HG02970 (cell line): Measurements from ENCODE around the gene MRM2.
A peak's percentile ranks its signal among the peaks of the same experiment; 100 is the strongest.

Experiments used
- ATAC-seq: cut with Tn5 transposase; IDR thresholded peaks from one replicate; pipeline ENCODE4 v1.9.1; 2021; ENCODE audit warnings: mild to moderate bottlenecking, moderate library complexity, moderate number of reproducible peaks; ENCODE audit not compliant: unreplicated experiment, low FRiP score

MRM2 gene

DNA sequence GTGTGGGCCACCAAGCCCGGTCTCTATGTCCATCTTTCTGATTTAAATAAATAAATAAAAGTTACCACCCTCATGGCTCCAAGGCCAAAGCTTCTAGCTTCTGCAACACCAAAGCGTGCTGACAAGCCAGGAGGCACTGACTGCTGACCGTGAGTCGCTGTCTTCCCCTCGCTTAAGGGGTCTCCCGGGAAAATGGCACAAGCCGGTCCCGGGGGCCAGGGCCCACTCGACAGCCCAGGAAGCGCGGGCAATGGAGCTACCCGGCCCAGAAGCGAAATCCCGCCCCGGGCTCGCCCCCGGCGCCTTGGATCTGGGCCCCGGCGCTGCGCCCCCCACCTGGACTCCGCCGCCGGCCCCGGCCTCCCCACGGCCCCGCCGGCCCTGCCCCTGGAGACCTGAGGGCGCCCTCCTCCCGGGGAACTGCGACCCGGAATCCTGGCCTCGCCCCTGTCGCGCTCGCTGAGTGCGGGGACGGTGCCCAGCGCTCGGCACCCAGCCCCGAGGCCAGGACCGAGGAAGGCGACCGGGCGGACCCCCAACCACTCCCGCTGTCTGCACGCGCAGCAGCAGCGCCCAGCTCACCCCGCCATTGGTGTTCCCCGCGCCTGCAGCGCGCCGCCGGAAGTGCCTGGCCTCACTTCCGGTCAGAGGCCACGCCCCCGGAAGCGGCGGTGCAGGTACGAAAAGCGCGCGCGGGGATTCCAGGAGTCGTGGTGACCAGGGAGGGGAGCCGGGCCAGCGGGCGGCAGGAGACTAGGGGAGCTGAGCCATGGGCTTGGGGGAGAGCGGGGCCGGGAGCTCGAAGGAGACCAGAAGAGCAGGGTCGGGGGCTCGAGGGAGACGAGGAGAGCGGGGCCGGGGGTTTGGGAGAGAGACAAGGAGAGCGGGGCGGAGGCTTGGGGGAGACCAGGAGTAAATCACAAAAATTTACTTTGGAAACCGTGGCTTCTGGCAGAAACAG lies at the start of gene MRM2, which contains the start of gene NUDT1:
Gene MRM2 (minus strand): TSS at position 626 of the 961 bp plus-strand sequence. CDS start 36 bp downstream, at position 590.
Gene NUDT1 (plus strand): TSS at position 647 of the 961 bp plus-strand sequence. CDS start 2,349 bp downstream, outside the sequence.
- peak; percentile 72 for ATAC-seq

DNA sequence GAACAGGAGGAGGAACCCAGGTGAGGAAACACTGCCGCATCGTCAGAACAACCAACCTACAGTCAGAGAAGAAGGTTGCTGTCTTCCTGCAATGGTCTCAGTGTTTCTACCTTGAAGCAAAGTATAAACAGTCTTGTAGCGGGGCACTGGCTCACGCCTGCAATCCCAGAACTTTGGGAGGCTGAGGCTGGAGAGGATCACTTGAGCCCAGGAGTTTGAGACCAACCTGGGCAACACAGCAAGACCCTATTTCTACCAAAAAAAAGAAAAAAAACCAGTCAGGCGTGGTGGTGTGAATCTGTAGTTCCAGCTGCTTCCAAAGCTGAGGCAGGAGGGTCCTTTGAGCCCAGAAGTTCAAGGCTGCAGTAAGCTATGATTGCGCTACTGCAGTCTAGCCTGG lies 48.9 kb upstream of the MRM2 start:
- ATAC-seq = no peak

DNA sequence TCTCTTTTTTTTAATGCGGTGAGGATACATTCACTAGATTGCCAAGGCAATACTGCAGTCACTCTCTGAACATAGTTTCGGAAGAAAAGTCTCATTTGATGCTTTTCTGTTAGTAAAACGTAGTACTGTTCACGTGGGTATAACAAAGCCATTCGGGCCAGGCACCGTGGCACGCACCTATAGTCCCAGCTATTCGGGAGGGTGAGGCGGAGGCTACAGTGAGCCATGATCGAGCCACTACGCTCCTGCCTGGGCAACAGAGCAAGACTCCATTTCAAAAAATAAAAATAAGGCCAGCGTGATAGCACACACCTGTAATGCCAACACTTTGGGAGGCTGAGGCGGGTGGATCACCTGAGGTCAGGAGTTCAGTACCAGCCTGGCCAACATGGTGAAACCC lies 47.6 kb upstream of the MRM2 start:
- no peak for ATAC-seq

DNA sequence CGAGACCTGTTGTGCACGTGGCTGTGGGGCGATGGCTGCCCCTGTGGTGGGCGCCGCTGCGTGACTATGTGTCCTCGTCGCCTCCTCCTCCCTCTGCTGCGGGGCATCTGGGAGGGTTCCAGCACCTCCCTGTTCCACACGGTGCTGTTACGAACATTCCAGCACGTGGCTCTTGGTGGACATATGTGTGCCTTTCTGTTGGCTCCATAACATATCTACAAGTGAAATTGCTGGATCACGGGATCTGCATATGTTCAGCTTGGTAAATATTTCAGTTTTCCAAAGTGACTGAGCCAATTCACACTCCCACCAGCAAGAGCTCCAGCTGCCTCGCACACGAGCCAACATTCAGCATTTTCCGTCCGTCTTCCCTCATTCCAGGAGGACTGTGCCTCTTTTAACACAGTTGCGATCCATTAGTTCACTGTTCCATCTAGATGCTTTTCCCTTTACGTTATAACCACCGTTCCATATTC lies 47.1 kb upstream of the MRM2 start:
- no peak for ATAC-seq

DNA sequence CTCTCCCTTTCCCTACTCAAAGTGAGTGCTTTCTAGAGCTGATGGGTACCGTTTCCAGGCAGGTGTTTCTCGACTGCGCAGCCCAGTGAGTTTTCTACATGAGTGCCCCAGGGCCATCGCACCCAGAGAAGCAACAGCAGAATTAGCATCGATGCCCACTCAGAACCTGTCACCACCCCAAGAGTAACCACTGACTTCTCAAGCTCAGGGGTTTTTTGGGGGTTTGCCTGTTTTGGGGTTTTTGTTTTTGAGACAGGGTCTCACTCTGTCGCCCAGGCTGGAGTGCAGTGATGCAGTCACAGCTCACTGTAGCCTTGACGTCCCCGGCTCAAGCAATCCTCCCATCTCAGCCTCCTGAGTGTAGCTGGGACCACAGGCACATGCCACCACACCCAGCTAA lies 46.5 kb upstream of the MRM2 start:
- no peak for ATAC-seq

DNA sequence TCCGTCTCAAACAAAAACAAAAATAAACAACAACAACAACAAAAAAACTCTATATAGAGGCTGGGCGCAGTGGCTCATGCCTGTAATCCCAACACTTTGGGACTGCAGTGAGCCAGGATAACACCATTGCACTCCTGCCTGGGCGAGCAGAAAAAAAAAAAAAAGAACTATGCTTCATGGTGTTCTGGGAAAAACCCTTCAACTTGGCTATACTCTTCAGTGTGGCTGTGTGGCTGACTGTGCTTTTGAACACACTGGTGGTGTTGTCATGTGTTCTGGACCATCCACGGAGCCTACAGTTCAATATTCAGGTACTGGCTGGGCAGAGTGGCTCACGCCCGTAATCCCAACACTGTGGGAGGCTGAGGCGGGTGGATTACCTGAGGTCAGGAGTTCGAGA lies 45.7 kb upstream of the MRM2 start:
- ATAC-seq = no peak

DNA sequence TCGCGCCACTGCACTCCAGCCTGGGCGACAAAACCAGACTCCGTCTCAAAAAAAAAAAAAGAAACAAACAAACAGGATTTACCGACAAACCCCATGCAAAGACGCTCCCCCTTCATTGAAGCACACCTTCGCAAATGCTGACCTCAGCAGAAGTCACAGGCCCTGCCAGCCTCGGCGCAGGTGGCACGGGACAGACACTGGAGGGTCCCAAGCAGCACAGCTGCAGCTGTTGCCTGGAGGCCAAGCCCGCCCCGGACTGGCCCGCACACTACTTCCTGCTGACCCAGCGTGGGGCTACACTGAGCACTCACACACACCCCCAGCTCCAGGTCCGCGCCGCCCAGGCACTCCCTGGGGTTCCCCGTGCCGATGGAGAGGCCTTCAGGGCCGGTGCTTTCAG lies 41.1 kb upstream of the MRM2 start:
- ATAC-seq = no peak

DNA sequence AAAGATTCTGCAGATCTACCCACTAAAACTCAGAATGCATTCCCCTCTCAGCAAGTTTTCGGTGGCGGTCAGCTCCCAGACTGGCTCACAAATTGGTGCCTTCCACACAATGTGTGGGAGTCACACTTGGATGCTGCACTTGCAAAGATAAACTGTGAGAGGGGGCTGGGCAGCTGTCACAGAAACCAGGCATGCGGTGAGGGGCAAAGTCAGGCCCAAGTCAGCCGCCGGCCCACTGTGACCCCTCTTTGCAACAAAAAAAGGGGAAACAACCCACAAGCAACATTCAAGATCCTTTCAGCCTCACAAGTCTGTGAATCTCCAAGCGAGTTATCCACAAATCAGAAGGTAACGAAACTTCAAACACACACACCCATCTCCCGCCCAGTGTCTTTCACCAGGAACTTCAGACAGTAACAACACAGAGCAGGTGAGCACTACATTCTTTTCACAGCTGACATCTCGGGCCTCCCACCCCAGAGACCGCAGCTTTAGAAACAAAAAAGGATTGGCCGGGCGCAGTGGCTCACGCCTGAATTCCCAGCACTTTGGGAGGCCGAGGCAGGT lies 40.3 kb upstream of the MRM2 start:
- ATAC-seq = no peak

DNA sequence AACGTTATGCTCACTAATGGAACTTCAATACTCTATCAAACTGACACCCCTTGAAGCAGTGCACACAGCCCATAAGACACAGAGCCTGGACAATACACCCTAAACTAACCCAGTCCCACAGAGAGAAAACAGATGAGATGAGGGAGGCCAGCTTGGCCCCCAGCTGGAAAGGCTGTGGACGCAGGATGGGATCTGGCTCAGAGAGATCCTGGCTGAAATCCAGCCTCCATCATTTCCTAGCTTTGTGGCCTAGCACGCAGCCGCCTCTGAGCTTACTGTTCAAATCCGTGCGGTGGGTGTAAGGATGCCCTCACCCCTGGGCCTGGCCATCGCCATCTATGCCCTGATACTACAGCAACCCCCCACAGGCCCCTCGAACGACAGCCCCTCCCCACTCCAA lies 39.5 kb upstream of the MRM2 start:
- no peak for ATAC-seq

DNA sequence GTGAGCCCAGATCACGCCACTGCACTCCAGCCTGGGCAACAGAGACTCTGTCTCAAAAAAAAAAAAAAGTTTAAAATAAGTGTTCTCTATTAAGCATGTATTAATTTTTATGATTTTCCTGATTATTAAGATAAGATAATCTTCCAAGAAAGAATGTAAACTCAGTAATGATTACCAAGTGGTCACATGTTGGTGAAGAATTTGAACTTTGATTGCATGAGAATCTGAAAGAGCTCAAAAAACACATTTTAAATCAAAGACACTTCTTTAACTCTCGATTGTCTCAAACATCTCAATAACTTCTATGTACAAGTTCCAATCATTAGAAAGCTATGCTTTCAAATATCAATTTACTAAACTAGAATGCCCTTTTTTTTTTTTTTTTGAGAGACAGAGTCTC lies 38.4 kb upstream of the MRM2 start:
- no peak for ATAC-seq

DNA sequence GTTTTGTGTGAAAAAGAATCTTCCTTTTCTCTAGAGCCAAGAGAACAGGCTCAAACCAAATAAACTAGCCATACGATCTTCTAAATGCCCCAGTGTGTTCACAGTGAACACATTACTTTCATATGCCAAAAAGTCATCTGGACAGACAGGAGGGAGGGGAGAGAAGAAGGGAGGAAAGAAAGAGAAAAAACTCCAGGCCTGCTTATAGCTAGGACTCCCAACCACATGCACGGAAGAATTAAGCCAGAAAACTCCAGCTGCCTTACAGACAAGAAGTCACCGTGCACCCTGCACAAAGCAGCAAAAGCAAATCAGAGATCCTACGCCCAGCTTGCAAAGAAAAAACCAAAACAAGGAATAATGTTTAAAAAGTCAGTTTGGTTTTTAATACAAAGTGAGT lies 37.9 kb upstream of the MRM2 start:
- no peak for ATAC-seq

DNA sequence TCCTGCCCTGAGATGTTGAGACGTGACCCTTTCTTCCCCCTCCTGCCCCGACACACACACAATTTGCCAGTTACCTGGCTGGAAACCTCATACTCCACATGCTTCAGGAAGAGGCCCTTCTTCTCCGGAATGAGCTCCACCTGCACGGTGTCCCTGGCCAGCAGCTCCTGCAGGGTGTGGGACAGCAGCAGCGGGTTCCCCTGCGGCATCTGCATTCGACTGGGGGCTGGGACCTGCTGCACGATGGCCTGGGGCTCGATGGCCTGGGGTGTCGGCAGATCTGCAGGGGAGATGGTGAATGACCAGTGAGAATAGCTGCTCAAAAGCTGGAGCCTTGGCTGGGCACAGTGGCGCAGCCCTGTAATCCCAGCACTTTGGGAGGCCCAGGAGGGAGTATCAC lies 36.0 kb upstream of the MRM2 start:
- ATAC-seq = no peak

DNA sequence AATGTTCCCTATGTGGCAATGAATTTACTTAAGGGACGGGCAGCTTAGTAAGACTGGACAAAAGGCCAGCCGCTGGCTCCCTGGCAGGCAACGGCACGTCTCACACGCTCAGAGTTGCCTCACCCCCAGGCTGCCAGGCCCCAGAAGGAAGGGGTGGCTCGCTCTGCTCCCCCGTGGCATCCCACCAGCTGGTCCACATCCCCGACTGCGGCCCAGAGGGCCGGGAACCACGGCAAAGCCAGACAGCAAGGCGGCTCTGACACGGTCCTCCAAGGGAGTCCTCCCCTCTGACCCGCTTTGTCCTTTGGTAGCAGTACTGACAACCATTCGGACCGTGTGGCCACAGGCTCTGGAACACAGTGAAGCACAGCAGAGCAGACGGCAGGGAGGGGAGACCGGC lies 34.1 kb upstream of the MRM2 start:
- ATAC-seq = no peak

DNA sequence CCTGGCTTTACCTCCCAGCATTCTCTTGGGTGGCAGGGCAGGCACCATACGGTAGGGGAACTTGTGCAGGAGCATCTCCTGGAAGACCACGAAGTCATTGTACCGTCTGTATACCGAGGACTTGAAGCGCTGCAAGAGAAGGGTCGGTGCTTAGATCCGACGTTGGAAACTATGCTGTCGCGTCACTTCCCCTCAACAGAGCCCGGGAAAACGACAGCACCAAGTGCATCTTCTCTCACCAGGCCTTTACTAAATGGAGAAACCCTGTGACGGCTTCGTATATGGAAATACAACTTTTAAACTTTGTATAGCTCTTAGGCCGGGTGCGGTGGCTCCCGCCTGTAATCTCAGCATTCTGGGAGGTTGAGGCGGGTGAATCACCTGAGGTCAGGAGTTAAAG lies 33.1 kb upstream of the MRM2 start:
- no peak for ATAC-seq

DNA sequence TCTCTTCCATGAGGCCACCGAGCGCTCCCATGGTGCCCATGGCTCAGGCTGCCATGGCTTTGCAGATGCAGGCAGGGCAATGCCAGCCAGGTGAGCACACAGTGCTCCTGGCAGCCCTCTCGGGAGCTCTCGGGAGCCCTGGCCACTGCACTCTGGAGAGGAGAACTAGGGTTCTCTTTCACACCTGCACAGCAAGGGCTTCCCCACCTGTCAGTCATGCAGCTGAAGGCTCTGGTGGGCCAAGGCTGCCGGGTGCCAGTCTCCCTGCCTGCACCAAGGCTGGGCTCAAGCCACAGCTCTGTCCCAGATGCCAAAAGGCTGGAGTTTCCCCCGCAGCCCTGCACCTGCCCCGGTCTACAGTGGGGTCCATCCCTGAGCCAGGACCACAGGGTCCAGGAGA lies 32.7 kb upstream of the MRM2 start:
- ATAC-seq = no peak

DNA sequence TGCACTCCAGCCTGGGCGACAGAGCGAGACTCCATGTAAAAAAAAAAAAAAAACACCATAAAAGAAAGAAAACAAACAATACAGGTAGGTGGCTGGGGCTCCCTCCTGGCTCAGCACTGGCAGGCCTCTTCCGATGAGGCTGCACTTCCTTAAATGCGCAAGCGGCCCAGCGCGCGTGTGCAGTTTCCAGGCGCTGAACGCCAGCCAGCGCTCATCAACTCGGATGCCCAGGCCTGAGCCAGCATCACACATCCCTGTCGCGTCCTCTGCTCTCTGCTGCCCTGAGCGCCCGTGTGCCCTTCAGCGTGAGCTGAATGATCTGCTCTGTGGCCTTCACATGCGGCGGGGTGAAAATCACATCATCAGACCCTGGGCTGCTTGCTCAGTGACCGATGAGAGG lies 31.9 kb upstream of the MRM2 start:
- ATAC-seq = no peak

DNA sequence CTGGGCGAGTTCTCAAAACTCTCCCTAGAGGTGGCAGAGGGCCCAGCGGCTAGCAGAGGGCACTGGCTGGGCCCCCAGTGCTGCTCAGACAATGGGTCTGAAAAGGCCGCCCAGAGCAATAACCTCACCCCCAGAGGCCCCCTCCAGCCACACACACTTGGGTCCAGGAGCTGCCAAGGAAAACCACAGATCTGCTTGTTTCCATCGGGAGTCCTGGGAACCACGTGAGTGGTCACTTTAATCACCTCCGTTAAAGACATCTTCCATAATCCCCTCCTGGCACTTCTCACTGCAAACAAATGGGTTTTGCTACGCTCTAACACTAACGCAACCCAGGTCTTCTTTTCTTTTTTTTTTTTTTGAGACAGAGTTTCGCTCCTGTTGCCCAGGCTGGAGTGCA lies 30.0 kb upstream of the MRM2 start:
- no peak for ATAC-seq

DNA sequence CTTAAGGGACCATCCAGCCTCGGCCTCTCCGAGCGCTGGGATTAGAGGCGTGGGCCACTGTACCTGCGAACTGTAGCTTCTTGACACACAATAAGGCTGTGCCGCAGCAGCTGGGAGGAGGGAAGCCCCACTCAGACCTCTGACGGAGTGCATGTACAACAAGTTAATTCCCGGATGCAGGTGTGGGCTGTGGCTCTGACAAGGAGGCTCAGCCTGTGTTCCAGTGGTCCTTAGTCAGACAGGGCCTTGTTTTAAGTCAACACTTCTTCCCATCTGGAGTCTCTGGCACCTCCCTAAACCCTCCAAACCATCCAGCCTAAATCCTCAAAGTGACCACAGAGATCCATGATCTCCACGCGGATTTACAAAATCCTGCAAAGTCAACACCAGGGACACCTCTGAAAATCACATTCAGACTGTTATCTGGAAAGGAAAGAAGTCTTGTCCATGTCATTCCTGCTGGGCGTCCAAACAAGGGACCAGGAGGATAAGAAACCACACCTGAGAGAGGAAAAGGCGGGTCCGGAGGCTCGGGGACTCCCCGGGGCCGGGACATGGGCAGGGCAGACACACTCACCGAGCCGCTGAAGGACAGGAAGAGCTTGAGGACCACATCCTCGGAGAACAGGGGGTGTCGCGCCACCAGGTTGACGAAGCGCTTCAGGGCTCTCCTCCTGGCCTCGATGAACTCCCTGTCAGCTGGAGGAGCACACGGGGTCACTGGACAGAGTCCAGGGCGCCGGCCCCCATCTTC lies 29.4 kb upstream of the MRM2 start:
- no peak for ATAC-seq

DNA sequence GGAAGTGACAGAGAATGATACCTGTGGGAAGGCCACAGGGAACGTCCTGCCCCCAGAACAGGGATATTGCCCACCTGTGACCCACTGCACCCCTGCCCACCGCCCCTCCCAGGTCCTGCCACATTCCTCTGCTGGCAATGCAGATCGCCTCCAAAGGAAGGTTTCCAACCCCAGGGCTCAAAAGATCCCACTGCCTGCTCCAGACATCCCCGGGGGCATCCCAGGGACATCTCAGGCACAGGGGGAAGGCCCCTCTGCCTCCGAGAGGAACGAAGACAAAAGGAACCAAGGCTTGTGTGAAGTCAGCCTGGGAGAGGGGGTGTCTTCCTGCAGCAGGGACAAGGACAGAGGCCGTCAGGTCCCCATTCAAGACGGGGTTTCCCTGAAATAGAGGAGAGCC lies 28.5 kb upstream of the MRM2 start:
- ATAC-seq = no peak

DNA sequence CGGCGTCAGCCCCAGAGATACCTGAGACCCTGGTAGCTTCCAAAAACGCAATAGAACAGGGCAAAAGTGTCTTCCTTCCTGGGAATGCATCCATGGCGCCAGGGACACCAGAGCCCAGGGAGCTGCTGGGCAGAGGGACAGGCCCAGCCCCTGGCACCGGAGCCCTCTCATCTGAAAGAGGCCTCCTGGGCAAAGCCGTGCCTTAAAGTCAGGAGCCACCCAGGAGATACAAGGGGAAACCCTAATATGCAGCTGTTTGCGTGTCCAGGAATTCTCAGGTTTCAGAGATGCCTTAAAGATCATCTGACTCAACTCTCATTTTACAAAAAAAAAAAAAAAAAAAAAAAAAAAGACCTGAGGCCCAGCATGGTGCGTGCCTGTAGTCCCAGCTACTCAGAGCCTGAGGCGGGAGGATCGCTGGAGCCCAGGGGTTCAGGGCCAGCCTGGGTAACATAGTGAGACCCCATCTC lies 28.0 kb upstream of the MRM2 start:
- no peak for ATAC-seq
